Stimulated activated CD4-positive, alpha-beta T cell treated with anti-CD3 and anti-CD28 coated beads, Interleukin-12 subunit alpha, Interleukin-12 subunit beta, amount 100 ng/mL, for 48 hours (primary cell): ENCODE results near the gene MAML3.

Source experiments
- DNase-seq, 3 donors: peaks; one replicate each; pipeline ENCODE4 v3.0.0-alpha.2; 2020; ENCODE audit warnings: low read depth in 2 of 3, low spot score in 1 of 3

MAML3 gene

DNA sequence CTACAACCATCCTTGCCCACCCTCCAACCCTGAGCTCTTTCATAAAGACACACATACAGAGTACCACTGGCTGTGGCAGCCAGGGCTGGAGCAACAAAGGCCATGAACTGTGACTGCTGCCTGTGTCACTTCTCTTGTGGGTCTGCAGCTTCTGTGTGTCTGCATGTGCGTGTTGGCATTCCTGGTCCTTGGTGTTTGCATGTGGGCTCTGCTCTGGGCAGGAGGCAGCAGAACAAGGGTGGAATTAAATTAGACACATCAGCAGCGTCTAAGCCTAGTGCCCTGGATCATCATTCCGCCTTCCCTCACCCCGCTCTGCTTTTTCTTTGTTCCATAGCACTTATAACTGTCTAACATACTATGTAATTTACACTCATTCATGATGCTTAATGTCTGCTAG lies 330.6 kb downstream of the MAML3 start:
- DNase-seq, result no peak

DNA sequence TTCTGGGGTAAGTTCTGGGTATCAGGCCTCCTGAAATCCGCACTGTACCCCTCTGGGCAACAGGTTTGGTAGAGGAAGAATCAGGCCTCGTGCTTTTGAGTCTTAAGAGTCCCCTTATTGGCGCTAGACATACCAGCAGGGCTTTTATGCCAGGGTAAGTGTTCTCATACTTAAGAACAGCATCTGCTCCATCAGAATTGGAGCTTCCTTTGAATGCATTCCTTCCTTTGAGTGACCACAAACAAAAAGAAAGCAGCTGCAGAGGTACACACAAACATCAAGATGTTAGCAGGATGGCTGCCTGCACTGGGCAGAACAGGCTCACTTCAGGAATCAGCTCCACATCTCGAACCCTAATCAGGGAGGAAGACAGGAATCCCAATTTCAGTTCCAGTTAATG lies 331.6 kb downstream of the MAML3 start:
- DNase-seq, result no peak

DNA sequence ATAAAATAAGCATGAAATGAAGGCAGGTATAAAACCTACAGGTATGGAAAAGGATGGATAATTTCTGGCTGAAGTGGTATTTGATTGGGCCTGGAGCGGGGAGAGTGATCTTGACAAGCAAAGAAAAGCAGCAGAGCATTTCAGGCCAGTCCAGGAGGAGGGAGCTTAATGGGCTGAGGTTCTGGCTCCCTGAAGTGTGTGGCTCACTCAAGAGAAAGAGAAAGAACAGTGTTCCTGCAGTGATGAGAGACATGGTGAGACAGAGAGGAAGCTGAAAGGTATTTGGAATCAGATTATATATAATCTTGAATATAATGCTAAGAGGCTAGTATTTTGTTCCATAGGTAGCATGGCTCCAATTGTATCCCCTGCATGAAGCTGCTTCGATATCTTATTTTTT lies 334.9 kb downstream of the MAML3 start:
- no peak for DNase-seq

DNA sequence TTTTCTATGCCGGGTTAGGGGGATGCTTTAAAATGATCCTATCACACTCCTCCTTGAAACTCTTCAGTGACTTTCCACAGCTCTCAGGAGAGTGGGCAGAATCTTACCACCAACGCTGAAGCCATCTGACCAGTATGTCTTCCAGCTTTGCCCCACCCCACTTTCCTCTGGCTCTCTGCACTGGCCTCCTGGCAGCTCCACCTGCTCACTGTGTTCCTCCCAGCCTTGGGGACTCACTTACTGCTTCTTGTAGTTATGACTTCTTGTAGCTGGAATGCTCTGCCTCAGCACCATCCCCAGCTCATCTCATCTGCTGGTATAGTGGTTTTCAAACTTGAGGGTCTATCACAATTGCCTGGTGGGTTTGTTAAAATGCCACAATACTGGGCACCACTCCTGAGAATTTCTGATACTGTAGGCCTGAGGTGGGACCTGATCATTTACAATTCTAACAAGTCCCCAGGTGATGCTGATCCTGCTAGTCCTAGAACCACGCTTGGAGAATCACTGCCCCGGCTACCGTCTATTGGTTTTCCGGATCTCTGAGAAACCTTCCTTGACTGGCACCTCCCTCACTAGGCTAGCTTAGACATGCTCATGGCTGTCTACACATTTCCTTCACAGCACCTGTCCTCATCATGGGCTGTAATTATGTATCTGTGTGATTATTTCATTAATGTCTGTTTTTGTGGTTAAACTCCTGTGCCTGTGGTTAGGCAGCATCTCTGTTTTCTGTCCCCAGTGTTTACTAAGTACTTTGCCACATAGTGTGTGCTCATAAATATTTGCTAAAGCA lies 336.1 kb downstream of the MAML3 start:
- DNase-seq, result no peak

DNA sequence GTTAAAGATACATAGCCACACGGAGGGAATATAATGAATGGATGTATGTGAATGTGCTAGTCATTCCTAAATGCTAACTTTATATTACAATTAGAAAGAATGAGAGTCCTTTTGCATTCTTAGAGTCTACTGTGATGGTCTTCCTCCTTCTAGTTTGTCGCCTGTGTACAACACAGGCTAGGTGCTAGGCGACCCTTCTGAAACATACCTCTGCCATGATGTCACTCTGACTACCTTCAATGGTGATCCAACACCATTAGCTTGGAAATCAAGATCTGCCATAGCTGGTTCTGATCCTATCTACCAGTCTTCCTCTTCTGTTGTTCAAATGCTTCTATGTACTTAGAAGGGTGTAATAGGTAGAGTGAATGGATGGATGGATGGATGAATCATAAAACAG lies 337.1 kb downstream of the MAML3 start:
- no peak for DNase-seq

DNA sequence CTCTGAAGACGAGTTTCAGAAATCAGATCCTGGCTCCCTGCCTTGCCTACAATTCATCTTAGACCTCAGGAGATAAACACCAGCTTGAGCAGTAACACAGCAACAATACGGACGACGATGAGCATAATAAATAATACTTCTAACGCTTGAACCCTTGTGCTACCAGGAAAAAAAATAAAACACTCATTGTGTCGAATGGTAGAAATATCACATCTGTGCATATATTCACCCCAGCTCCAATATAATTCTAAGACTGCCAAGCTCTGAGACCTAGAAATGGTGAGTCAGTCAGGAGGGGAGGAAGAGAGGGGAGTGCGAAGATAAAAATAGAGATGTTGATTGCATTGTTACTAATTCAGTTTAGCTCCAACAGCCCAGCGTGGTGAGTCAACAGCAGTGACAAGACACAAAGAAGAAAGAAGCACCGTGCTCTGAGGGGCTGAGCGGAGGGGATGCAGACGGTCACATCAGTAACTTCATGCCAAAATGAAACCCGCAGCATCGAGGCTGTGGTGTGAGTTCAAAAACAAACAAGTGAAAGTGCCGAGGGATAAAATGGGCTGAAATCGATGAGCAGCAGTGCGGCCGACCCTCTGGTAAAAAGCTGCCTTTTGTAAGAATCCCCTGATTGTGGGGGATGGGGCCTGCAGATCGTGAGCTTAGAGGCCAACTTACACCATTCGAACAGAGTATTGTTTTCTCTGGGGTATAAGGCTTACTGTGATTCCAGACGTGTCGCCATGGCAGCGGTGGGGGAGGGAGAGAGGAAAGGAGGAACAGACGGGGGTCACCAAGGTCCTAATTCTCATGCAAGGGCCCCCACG lies 338.0 kb downstream of the MAML3 start:
- no peak for DNase-seq

DNA sequence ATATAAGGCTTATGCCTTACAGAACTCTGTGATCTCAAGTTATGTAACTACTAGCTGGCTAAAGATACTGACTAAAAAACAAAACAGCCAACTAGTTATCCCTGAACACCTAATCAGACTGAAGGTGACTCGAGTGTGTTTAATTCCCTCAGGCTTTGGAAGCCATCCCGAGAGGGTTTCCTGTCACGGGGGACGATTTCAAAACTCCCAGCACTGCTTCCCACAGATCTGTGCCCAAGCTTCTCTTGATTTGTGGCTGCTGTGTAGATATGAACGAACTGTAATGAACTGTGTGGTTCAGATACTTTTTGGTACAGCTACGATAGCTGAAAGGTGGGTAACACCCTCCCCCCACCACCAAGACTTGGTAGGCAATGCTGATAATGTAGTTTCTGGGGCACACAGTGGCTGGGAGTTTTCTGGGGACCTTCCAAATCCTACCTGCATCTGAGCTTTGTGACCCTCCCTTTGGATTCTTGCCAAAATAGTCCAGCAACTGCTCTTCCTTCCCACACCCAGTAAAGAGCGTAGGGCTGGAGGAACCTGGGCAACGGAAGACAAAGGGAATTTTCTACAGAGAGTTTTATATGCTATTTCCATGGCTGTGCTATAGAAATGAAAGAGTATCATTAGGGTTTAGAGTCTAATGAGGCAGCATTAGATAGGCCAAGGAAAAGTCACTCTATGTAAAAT lies 339.5 kb downstream of the MAML3 start:
- DNase-seq, result no peak

DNA sequence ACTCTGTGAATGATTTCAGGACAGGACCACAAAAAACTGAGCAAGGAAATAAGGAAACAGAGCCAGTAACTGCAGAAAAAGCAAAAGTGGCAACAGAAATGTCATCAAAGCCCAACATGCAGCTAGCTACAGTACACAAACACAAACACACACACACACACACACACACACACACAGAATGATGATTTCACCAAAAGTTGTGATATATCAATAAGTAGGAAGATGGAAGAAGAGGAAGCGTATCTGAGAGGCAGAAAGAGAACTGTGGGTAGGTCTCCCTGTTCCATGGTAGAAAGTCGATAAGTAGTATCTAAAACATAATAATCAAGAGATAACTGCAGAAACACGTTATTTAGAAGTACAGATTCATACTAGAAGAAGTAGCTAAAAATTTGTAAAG lies 340.1 kb downstream of the MAML3 start:
- no peak for DNase-seq

DNA sequence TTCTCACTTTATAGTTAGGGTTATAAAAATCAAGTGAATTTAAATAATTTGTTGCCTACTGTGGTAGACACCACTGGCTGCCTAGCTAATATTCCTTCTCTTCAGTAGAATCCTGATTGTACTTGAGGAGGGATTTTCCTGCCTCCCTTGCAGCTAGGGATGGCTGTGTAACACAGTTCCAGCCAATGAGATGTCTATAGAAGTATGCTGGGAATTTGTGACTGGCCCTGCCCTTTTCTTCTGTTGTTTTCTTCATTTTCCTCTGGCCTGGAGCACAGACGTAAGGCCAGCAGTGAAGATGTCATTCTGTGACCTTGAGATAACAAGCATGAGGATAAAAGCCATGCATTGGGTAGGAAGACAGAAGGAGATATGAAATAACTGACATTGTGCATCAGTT lies 343.3 kb downstream of the MAML3 start:
- no peak for DNase-seq

DNA sequence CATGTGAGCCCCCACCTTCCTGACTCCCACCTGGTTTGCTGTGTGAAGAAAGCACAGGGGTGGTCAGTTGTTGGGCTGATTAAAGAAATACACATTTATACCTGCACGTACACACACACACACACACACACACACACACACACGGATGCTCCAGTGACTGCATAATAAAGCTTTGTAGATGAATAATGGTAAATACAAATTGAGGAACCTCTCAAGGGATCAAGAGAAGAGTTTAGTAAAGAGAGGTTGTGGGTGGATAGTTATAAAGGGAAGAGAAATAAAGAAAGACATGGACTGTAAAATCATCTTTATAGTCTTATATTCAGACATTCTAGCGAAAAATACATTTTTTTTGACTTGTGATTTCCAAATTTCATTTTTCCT lies 344.2 kb downstream of the MAML3 start:
- DNase-seq, result no peak

DNA sequence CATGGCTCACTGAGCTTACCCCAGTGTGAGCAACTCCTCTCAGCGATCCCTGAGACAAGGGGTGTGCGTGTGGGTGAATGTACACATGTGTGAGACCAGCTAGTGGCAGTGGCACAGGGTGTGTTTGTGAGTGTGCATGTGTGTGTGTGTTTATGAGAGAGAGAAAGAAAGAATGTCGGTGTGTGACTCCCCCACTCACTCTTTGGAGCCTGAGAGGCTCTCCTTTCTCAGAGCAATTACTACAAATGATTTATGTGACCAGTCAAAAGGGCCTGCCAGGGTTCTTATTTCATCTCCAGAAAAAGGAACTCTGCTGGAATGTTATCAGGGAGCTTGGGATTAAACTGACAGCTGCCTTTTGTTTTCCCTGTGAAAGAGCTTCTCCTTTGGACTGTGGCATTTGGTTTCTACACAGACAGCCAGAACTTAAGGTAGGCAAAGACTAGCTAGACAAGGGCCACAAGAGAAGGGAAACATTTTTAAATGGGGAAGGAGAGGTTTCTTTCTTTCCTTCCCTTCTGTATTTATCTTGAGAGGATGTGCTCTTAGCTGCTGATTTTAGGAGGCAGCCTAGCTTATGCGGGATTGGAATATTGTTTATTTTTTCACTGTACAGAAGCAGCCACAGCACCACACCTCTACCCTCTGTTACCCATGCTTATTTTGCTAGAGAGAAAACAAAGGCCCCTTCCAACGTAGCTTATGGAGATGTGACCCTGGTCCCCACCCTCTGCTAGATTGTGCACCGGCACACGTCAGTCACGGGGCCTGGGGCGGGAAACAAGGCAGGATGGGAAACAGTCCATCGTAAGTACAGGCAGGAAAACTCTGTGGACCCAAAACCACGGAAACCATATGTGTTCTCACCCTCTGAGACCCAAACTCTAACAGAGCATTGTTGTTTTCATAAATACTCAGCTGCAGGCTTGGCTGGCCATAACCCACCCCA lies 344.9 kb downstream of the MAML3 start:
- no peak for DNase-seq

DNA sequence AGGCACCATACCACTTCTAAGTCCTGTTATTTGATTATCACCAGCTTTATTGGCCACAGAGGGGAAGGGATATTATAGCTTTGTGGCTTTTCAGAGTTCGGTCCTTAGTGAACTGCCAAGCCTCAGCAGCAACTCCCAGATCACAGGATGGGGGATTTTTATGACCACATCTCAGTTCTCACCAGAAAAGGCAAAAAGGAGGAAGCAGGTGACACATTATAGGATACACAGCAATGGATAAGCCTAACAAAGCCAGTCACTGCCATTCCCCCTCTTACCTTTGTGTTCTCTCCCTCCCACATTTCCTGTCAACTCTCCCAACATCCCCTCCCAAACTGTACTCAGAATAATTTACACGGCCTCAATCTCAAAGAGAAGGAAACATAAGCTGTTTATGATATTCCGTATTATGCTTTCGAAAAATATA lies 345.6 kb downstream of the MAML3 start:
- no peak for DNase-seq

DNA sequence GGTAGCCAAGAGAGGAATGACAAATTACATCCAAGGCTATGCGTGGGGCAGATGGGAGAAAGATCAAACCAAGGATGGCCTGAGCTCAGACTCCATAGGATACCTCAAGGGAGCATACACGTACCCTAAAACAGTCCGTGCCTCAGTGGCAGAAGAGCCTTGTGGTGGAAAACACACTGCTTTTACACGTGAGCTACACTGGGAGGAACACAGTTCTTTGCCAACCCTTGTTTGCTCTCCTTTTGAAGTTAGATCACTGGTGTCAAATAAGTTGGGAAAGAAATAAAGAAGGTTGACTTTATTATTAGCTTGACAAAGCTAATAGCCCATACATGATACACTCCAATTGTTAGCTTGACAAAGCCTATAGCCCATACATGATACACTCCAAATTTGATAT lies 346.5 kb downstream of the MAML3 start:
- DNase-seq, result no peak

DNA sequence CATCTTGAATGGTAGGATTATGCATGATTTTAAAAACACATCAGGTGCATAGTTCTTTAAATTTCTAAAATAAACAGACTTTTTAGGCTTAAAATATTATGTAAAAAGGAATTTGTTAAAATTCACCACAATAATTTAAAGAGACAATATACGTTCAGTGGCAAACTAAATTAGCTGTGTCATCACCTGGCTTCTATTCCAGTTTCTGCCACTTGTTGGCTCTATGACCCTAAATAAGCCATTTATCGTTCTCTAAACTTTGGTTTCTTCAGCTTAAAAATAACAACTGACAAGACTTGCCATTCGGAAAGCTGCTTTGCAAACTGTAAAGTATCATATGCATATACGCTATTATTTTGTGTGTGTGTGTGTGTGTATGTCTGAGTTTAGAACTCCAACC lies 347.1 kb downstream of the MAML3 start:
- DNase-seq, result no peak

DNA sequence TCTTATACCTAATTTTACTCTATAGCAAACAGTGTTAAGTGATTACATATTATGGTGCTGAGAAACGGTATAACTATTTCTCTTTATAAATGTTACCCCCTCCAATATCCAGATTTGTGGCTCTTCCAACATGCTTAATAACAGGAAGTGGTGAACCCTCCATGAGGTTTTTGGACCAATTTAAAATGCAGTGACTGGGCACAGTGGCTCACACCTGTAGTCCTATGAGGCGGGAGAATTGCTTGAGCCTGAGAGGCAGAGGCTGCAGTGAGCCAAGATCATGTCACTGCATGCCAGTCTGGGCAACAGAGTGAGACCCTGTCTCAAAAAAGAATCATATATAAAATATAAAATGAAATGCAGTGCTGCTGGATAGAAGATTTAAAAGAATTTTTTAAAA lies 351.1 kb downstream of the MAML3 start:
- no peak for DNase-seq

DNA sequence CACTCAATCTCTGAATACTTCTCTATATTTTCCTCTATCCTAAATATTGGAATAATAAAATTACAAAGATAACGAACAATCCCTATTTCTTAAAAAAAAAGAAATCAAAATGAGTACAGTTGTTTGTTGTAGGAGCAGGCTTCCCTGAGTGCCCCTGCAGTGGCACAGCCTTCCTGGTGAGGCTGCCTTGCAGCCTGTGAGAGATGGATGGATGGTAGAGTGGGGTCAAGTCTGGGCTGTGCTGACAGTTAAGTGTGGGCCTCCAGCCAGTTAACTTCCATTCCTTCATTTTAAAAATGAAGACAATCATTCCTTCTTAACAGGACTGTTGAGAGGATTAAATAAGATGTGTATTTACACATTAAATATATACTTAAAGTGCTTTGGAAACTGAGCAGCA lies 351.5 kb downstream of the MAML3 start:
- no peak for DNase-seq

DNA sequence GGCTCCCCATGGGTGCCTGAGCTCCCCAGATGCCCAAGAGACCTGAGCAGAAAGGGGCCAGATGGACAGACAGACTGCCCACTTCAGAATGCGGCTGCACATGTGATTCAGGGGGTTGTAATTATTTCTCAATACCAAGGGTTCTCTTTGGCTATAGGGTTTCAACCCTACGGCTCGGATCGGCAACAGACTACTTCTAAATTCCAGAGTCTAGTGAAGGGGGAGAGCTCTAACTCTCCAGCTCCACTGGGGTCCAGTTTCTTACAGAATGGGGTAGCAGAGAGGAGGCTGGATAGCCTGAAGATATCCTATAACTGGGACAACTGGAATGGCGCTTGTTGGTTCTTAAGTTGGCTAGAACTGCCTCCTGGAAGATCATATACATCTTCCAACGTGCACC lies 352.1 kb downstream of the MAML3 start:
- DNase-seq, result no peak

DNA sequence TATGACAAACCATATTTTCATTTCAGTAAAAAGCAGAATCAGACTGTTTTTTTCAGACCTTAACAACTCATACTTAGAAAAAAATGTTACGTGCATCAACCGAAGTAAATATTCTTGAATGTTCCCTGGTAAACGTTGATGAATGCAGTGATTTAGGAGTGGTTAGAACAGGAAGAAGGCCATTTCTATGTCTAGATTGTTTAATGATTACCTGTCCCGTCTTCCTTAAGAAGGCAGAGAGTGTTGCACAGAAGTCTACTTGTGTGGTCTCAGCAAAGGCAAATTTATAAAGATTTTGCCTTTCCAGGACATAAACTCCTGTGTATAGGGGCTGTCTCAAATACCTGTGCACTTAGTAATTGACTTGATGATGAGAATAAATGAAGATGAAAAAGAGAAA lies 353.9 kb downstream of the MAML3 start:
- DNase-seq, result no peak

DNA sequence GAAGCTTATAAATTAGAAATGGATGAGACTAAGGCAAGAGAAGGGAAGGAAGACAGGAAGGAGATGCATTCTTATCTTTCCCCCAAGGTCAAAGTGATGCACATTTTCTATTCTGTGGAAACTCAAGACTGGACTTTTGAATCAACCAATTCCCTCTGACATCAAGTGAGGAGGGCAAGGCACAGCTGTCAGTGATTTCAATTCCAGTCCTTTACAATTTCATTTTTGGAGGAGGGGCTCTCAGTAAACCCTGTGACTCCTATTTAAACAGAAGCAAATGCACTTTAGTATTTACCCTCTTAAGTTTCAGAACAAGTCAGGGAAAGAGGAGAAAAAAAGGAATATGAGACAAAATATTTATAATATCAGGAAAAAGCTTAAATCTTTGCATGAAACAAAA lies 354.4 kb downstream of the MAML3 start:
- DNase-seq, result no peak

DNA sequence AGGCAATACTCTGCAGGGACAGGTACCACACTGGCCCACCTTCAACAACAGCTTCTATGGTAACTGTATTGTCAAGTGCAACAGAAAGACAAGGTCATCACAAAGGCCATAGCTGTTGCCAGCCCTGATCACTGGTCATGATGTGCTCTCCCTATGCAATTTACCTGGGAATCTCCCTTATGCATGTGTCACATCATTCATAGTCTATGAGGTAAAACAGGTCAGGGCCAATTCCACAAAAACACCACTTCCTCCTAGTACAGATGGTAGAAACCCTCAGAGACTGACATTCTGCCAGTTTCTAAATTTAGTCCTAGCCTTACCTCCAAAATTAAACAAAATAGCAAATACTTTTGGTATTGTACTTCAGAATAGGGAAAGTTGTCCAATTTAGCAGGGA lies 355.5 kb downstream of the MAML3 start:
- no peak for DNase-seq

DNA sequence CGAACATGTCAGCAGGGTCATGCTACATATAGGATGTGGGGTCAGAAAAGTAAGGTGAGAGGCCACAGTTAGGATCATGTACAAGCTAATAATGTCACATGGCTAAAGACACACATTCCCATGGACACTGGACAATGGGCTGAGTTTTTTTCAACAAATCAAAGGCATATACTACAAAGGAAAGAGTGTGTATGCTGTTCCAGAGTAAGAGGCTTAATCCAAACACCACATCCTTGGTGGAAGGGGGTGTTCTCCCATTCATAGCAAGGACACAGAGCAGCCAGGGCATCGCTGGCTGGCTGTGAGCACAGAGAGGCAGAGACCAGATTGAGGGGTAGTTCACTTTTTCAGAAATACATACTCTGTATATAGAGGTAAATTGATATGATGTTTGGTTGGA lies 356.7 kb downstream of the MAML3 start:
- DNase-seq, result no peak
